ENCODE results near the gene NDFIP1.

Gene NDFIP1

GRCh38 chr5:142119051-142119625 is 10.6 kb downstream of the NDFIP1 start:
- no peak for DNase-seq (ENCODE audit: low spot score)

GRCh38 chr5:142120247-142120935 is 11.8 kb downstream of the NDFIP1 start:
- no peak for DNase-seq (ENCODE audit: low spot score)

- DNase-seq (ENCODE audit: low spot score), result no peak
Observed at GRCh38 chr5:142122121-142122520, 13.5 kb downstream of the NDFIP1 start.

GRCh38 chr5:142125378-142125777 is 16.8 kb downstream of the NDFIP1 start:
- DNase-seq (ENCODE audit: low spot score), result no peak

- DNase-seq (ENCODE audit: low spot score), result no peak
Observed at GRCh38 chr5:142125963-142126362, 17.4 kb downstream of the NDFIP1 start.

- no peak for DNase-seq (ENCODE audit: low spot score)
Observed at GRCh38 chr5:142128675-142129208, 20.2 kb downstream of the NDFIP1 start.

- no peak for DNase-seq (ENCODE audit: low spot score)
Observed at GRCh38 chr5:142129446-142130066, 21.0 kb downstream of the NDFIP1 start.

GRCh38 chr5:142131394-142131793 is 22.8 kb downstream of the NDFIP1 start:
- no peak for DNase-seq (ENCODE audit: low spot score)

GRCh38 chr5:142132916-142133315 is 24.3 kb downstream of the NDFIP1 start:
- DNase-seq (ENCODE audit: low spot score), result no peak

GRCh38 chr5:142133330-142134206 is 25.0 kb downstream of the NDFIP1 start:
- DNase-seq (ENCODE audit: low spot score), result no peak

GRCh38 chr5:142134331-142135010 is 25.9 kb downstream of the NDFIP1 start:
- DNase-seq (ENCODE audit: low spot score), result no peak

GRCh38 chr5:142141463-142141862 is 32.9 kb downstream of the NDFIP1 start:
- DNase-seq (ENCODE audit: low spot score), result no peak

GRCh38 chr5:142143878-142144277 is 35.3 kb downstream of the NDFIP1 start:
- peak; percentile 31 for DNase-seq (ENCODE audit: low spot score)

GRCh38 chr5:142145106-142145900 is 36.7 kb downstream of the NDFIP1 start:
- DNase-seq (ENCODE audit: low spot score), result peak; percentile 63

- no peak for DNase-seq (ENCODE audit: low spot score)
Observed at GRCh38 chr5:142149363-142149762, 40.8 kb downstream of the NDFIP1 start.

- DNase-seq (ENCODE audit: low spot score), result no peak
Observed at GRCh38 chr5:142150431-142150830, 41.9 kb downstream of the NDFIP1 start.

- DNase-seq (ENCODE audit: low spot score), result peak; percentile 61
Observed at GRCh38 chr5:142151436-142152383, 43.1 kb downstream of the NDFIP1 start.

GRCh38 chr5:142152384-142152732 is 43.8 kb downstream of the NDFIP1 start:
- DNase-seq (ENCODE audit: low spot score), result no peak

GRCh38 chr5:142153674-142154448 is 45.3 kb downstream of the NDFIP1 start:
- DNase-seq (ENCODE audit: low spot score), result no peak
